ENCODE measurements around the gene CLUH.
"Not testable (repeated sequence)": the region's sequence is repeated elsewhere in the genome, so short reads cannot be mapped to it uniquely, and the experiment has no call there.

Gene CLUH

GRCh38 chr17:2687074-2687418 lies 24.5 kb downstream of the CLUH start:
- DNase-seq (ENCODE audit: low read depth), result no peak

GRCh38 chr17:2685696-2686095 lies 25.9 kb downstream of the CLUH start:
- DNase-seq (ENCODE audit: low read depth), result no peak

GRCh38 chr17:2684549-2684948 lies 27.0 kb downstream of the CLUH start:
- no peak for DNase-seq (ENCODE audit: low read depth)

- DNase-seq (ENCODE audit: low read depth), result no peak
Observed at GRCh38 chr17:2683912-2684311, 27.7 kb downstream of the CLUH start.

- DNase-seq (ENCODE audit: low read depth), result no peak
Observed at GRCh38 chr17:2682176-2682938, 29.2 kb downstream of the CLUH start.

GRCh38 chr17:2681650-2682049 lies 29.9 kb downstream of the CLUH start:
- DNase-seq (ENCODE audit: low read depth), result no peak

GRCh38 chr17:2680961-2681360 lies 30.6 kb downstream of the CLUH start:
- DNase-seq (ENCODE audit: low read depth), result no peak

GRCh38 chr17:2679247-2679646 lies 32.3 kb downstream of the CLUH start:
- DNase-seq (ENCODE audit: low read depth), result not testable (repeated sequence)

- no peak for DNase-seq (ENCODE audit: low read depth)
Observed at GRCh38 chr17:2672026-2672425, 39.5 kb downstream of the CLUH start.

- not testable (repeated sequence) for DNase-seq (ENCODE audit: low read depth)
Observed at GRCh38 chr17:2660410-2660809, 51.2 kb downstream of the CLUH start.

GRCh38 chr17:2659337-2659736 lies 52.2 kb downstream of the CLUH start:
- DNase-seq (ENCODE audit: low read depth), result not testable (repeated sequence)

- DNase-seq (ENCODE audit: low read depth), result no peak
Observed at GRCh38 chr17:2656283-2656682, 55.3 kb downstream of the CLUH start.

- DNase-seq (ENCODE audit: low read depth), result no peak
Observed at GRCh38 chr17:2655546-2655945, 56.0 kb downstream of the CLUH start.

- DNase-seq (ENCODE audit: low read depth), result not testable (repeated sequence)
Observed at GRCh38 chr17:2652911-2653310, 58.7 kb downstream of the CLUH start.

GRCh38 chr17:2649191-2649590 lies 62.4 kb downstream of the CLUH start:
- DNase-seq (ENCODE audit: low read depth), result no peak

GRCh38 chr17:2647957-2648356 lies 63.6 kb downstream of the CLUH start:
- no peak for DNase-seq (ENCODE audit: low read depth)

GRCh38 chr17:2644971-2645370 lies 66.6 kb downstream of the CLUH start:
- no peak for DNase-seq (ENCODE audit: low read depth)
